Endothelial cell of umbilical vein (primary cell): Measurements from ENCODE around the gene RELL2. TPM values are rescaled to one million over a fixed set of nuclear protein-coding genes. Genes with fewer than 3 reads are reported as not detected.

Source experiments
- BruUV-seq: library from RNA; stranded (reverse); fragments of 400-500 nt; replicated peaks from 2 replicates; lab custom pipeline; 2021; lab: Mats Ljungman, UMichigan
- CTCF ChIA-PET: fragments of 300-600, 350-600 bp; sonication (Branson Sonifier 250); formaldehyde crosslinking; loops from one replicate; lab custom pipeline; 2021; ENCODE audit warnings: antibody characterized with exemption, inconsistent platforms; lab: Charles Lee
- POLR2A ChIA-PET: fragments of 300-600, 350-600 bp; sonication (Branson Sonifier 250); formaldehyde crosslinking; loops from one replicate; lab custom pipeline; 2021; ENCODE audit warnings: antibody characterized with exemption, inconsistent platforms; lab: Charles Lee
- DNase-seq: peaks from one replicate; pipeline ENCODE4 v3.0.0-alpha.2; 2011; ENCODE audit warnings: low read depth, low spot score
- FAIRE-seq: peaks from 2 replicates; lab custom pipeline; 2011; peaks lifted over from hg19 to GRCh38; lab: Jason Lieb, UNC
- H2AFZ ChIP-seq: 2 replicates; pipeline ENCODE4 v1.6.0; 2012; ENCODE audit warnings: low read depth, low read length, control low read depth, inconsistent platforms
- H3K27ac ChIP-seq: 2 replicates; pipeline ENCODE4 v1.5.1; 2011; ENCODE audit warnings: low read depth, mild to moderate bottlenecking, control low read depth, low read length, moderate library complexity; ENCODE audit not compliant: insufficient read depth
- H3K27me3 ChIP-seq, 2 experiments: 2 replicates each; pipeline versions ENCODE4 v1.6.0 to v1.6.1; 2011; ENCODE audit warnings: low read length in 2 of 2, mixed read lengths in 1 of 2; ENCODE audit not compliant: control insufficient read depth in 2 of 2, insufficient read depth in 2 of 2
- H3K36me3 ChIP-seq, 2 experiments: 2 replicates in 1 of 2; 3 replicates in 1 of 2; pipeline ENCODE4 v1.5.1; 2011; ENCODE audit warnings: low read length in 2 of 2, mild to moderate bottlenecking in 1 of 2, moderate library complexity in 1 of 2; ENCODE audit not compliant: control insufficient read depth in 2 of 2, insufficient read depth in 2 of 2; ENCODE audit errors: extremely low read depth in 1 of 2
- H3K4me1 ChIP-seq: 3 replicates; pipeline ENCODE4 v1.5.1; 2011; ENCODE audit warnings: mild to moderate bottlenecking, low read length; ENCODE audit not compliant: control insufficient read depth, insufficient read depth; ENCODE audit errors: extremely low read depth
- H3K4me2 ChIP-seq: 2 replicates; pipeline ENCODE4 v1.6.1; 2011; ENCODE audit warnings: low read length, control low read depth, mixed read lengths; ENCODE audit not compliant: insufficient read depth
- H3K4me3 ChIP-seq, 3 experiments: fragments of 200-600 bp in 1 of 3; sonication (generic), shearing (Covaris generic) in 1 of 3; replicated peaks in 1 of 3; 2 replicates each; pipeline ENCODE4 v1.5.1; 2011 to 2016; ENCODE audit warnings: control low read depth in 3 of 3, low read length in 3 of 3, mild to moderate bottlenecking in 2 of 3, inconsistent platforms in 1 of 3, low read depth in 1 of 3, moderate library complexity in 1 of 3; ENCODE audit not compliant: insufficient read depth in 1 of 3
- H3K79me2 ChIP-seq: 2 replicates; pipeline ENCODE4 v1.6.0; 2012; ENCODE audit warnings: low read length, inconsistent platforms; ENCODE audit not compliant: control insufficient read depth, insufficient read depth
- H3K9ac ChIP-seq: replicated peaks from 2 replicates; pipeline ENCODE3; 2011; ENCODE audit warnings: low read length, control low read depth; ENCODE audit not compliant: insufficient read depth; ENCODE audit errors: extremely low read depth
- H3K9me1 ChIP-seq: replicated peaks from 3 replicates; pipeline ENCODE4 v1.6.0; 2011; ENCODE audit warnings: mild to moderate bottlenecking, low read length; ENCODE audit not compliant: control insufficient read depth, insufficient read depth; ENCODE audit errors: extremely low read depth
- H3K9me3 ChIP-seq: replicated peaks from 2 replicates; pipeline ENCODE4 v1.5.1; 2012; ENCODE audit warnings: low read length, inconsistent platforms; ENCODE audit not compliant: control insufficient read depth, insufficient read depth
- H4K20me1 ChIP-seq: replicated peaks from 2 replicates; pipeline ENCODE3; 2011; ENCODE audit warnings: mild to moderate bottlenecking, low read length; ENCODE audit not compliant: control insufficient read depth, insufficient read depth; ENCODE audit errors: extremely low read depth
- CTCF ChIP-seq, 2 donors: IDR thresholded peaks; 1 replicate in 1 of 2; 2 replicates in 1 of 2; pipeline ENCODE4 v1.5.1; 2011; ENCODE audit warnings: low read length in 2 of 2, mild to moderate bottlenecking in 2 of 2, moderate library complexity in 2 of 2, control low read depth in 1 of 2, inconsistent platforms in 1 of 2, low read depth in 1 of 2; ENCODE audit not compliant: insufficient read depth in 1 of 2; ENCODE audit errors: extremely low read depth in 1 of 2
- EZH2 ChIP-seq: IDR thresholded peaks from 2 replicates; pipeline ENCODE4 v1.6.1; 2012; ENCODE audit warnings: borderline replicate concordance, low read depth, mild to moderate bottlenecking, moderate library complexity, low read length, inconsistent platforms; ENCODE audit not compliant: severe bottlenecking
- FOS ChIP-seq: IDR thresholded peaks from 2 replicates; pipeline ENCODE4 v1.6.1; 2011; ENCODE audit warnings: mild to moderate bottlenecking, low read length, moderate library complexity, borderline replicate concordance; ENCODE audit not compliant: insufficient read depth
- GATA2 ChIP-seq: IDR thresholded peaks from 2 replicates; pipeline ENCODE4 v1.7.0; 2011; ENCODE audit warnings: low read depth, mild to moderate bottlenecking, moderate library complexity, mixed read lengths, low read length; ENCODE audit not compliant: insufficient read length, insufficient read depth
- JUN ChIP-seq: IDR thresholded peaks from 2 replicates; pipeline ENCODE4 v1.6.1; 2011; ENCODE audit warnings: borderline replicate concordance, low read depth; ENCODE audit not compliant: insufficient read length, insufficient read depth
- MAX ChIP-seq: IDR thresholded peaks from 2 replicates; pipeline ENCODE4 v1.6.1; 2011; ENCODE audit not compliant: insufficient read depth, insufficient read length
- MYC ChIP-seq: IDR thresholded peaks from one replicate; pipeline ENCODE4 v1.6.1; 2011; ENCODE audit warnings: mild to moderate bottlenecking, low read depth, low read length
- POLR2A ChIP-seq: IDR thresholded peaks from 2 replicates; pipeline ENCODE4 v1.6.1; 2012; ENCODE audit warnings: low read depth, mild to moderate bottlenecking, control low read depth, low read length
- POLR2AphosphoS5 ChIP-seq: IDR thresholded peaks from 2 replicates; pipeline ENCODE4 v1.6.1; 2012; ENCODE audit warnings: low read depth, mild to moderate bottlenecking, control low read depth, low read length, moderate library complexity; ENCODE audit not compliant: insufficient read depth
- dilution Hi-C: fragments of 300-500 bp; cut with MboI; formaldehyde crosslinking; loops from one replicate; pipeline ENCODE4 v1.15.0; 2019; ENCODE audit warnings: low sequenced_read_pairs; ENCODE audit not compliant: extremely low pct_ligation_motif_present
- intact Hi-C: fragments of 100-400 bp; cut with micrococcal nuclease; formaldehyde crosslinking; loops from one replicate; pipeline ENCODE4 v1.10.0; 2022
- polyA plus RNA-seq, 4 experiments: library from polyadenylated mRNA; depleted of rRNA in 3 of 4; stranded (reverse) in 3 of 4; unstranded in 1 of 4; fragments of >200 nt; gene quantifications; 2 replicates each; pipeline versions ENCODE4 v1.2.1 to v1.2.3, GENCODE V29; 2011 to 2012; ENCODE audit warnings: missing spikeins in 1 of 4
- total RNA-seq: library from RNA; stranded (reverse); gene quantifications from 2 replicates; pipeline ENCODE4 v1.2.3, GENCODE V29; 2021

Gene RELL2
- total and polyA plus RNA-seq, 2 donors (not counting 3 experiments of a cell fraction or from before 2014, with no cell fraction given) = 3.4 to 3.6 TPM

GRCh38 chr5:141597814-141598213 is 39.0 kb upstream of the RELL2 start:
- Histone ChIP-seq H3K27ac (no peak overlapping the region), H4K20me1 (no peaks in the 10 kb centered on the region), H3K27me3 (no peaks in the 10 kb centered on the region), H3K36me3 (no peaks in the 10 kb centered on the region), H3K9me3 (no peaks in the 10 kb centered on the region), H2AFZ (no peak overlapping the region), H3K79me2 (peaks cover 41% of the 10 kb centered on the region), H3K9me1 (no peaks in the 10 kb centered on the region), H3K4me3 (no peak overlapping the region), H3K4me1 (peaks cover 16% of the 10 kb centered on the region), H3K9ac (no peak overlapping the region), H3K4me2 (no peak overlapping the region)
- ChIA-PET CTCF (interaction anchor here (1.1 to 3.3 kb wide), 7 partner anchors 15 to 44 kb away, joined by 3 to 53 read pairs (median 3); partner anchors contain the start of genes DIAPH1, HDAC3 and RELL2), POLR2A (no interaction called here)
- DNase-seq = no peak
- no TSS peak for BruUV-seq
- intact Hi-C loops = no loop called here
- dilution Hi-C loops = no loop called here
- FAIRE-seq = no peak
- TF ChIP-seq EZH2 = no peak
- no peak for TF ChIP-seq FOS
- TF ChIP-seq POLR2A = no peak
- no peak for TF ChIP-seq CTCF (IDR thresholded peaks at IDR 0.05; ENCODE audit: extremely low read depth in 1 of 2, insufficient read depth in 1 of 2, low read depth in 1 of 2, low read length in 2 of 2)
- TF ChIP-seq MYC = no peak
- TF ChIP-seq MAX = no peak
- TF ChIP-seq JUN = no peak
- TF ChIP-seq POLR2AphosphoS5 = no peak
- TF ChIP-seq GATA2 = no peak
